SU-DHL-6 (cell line): Measurements from ENCODE around the gene PARN.

ENCODE experiments used
- EZH2phosphoT487 ChIP-seq: fragments of 200-600 bp; sonication (generic), shearing (Covaris generic); conservative IDR thresholded peaks from 2 replicates; pipeline ENCODE4 v1.6.1; 2018; ENCODE audit warnings: mild to moderate bottlenecking, antibody characterized with exemption, low read length, moderate library complexity, mixed read lengths
- TF ChIP-seq, protein P1 (sequence below): fragments of 200-600 bp; sonication (generic); IDR thresholded peaks from one replicate; pipeline ENCODE4 v1.5.1; 2017; ENCODE audit warnings: antibody characterized with exemption, mild to moderate bottlenecking, low read length, moderate library complexity; ENCODE audit not compliant: insufficient read depth, poor library complexity, severe bottlenecking

DNA sequence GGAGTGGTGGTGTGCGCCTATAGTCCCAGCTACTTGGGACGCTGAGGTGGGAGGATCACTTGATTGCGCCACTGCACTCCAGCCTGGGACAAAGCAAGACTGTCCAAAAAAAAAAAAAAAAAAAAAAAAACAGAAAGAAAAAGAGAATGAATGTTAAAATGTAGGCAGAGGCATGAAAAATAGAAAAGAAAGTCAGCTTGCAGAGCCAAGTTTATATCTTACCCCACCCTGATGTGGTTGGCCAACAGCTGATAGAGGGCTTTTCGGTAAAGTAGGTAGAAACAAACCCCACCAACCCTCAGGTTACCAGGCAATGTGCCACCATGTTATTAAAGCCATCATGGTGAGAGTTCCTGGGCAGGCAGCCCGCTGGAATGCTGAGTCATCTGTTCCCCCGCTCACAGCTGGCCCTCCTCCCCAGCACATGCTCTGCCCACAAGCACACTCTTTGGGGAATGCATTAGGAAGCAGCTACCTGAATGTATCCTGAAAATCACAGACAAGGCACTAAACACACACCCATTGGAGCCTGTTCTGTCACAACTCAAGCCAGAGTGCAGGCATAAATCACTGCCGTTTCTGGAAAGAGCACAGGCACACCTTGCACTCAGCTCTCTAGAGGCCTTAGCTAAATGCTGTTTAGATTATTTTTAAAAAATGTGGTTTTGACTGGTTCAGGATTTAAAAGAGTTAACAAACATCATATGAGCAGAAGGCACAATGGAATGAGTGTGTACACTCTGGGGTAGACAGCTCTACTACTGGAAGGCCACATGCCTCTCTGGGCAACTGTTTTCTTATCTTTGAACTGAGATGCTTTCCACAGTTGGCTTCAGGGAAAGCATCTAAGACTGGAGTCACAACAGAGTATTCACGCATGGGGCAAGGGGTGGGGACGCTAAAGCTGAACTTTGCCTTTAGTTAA lies 128.5 kb downstream of the PARN start:
- TF ChIP-seq, protein P1, sequence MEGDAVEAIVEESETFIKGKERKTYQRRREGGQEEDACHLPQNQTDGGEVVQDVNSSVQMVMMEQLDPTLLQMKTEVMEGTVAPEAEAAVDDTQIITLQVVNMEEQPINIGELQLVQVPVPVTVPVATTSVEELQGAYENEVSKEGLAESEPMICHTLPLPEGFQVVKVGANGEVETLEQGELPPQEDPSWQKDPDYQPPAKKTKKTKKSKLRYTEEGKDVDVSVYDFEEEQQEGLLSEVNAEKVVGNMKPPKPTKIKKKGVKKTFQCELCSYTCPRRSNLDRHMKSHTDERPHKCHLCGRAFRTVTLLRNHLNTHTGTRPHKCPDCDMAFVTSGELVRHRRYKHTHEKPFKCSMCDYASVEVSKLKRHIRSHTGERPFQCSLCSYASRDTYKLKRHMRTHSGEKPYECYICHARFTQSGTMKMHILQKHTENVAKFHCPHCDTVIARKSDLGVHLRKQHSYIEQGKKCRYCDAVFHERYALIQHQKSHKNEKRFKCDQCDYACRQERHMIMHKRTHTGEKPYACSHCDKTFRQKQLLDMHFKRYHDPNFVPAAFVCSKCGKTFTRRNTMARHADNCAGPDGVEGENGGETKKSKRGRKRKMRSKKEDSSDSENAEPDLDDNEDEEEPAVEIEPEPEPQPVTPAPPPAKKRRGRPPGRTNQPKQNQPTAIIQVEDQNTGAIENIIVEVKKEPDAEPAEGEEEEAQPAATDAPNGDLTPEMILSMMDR, result no peak
- TF ChIP-seq EZH2phosphoT487, result no peak
